SU-DHL-6 (cell line): ENCODE data around the gene ADM5.

Experiments used
- H2AFZ ChIP-seq: fragments of 200-600 bp; sonication (generic); 2 replicates; pipeline ENCODE4 v1.6.1; 2014; ENCODE audit warnings: low read depth, mild to moderate bottlenecking, moderate library complexity, mixed read lengths, antibody characterized with exemption, low read length; ENCODE audit not compliant: severe bottlenecking
- H3F3A ChIP-seq: fragments of 200-600 bp; shearing (Covaris generic); 2 replicates; pipeline ENCODE4 v1.6.0; 2016; ENCODE audit warnings: antibody characterized with exemption, mild to moderate bottlenecking; ENCODE audit not compliant: insufficient read depth
- H3K27ac ChIP-seq: fragments of 200-600 bp; sonication (generic); 2 replicates; pipeline ENCODE4 v1.5.1; 2016; ENCODE audit warnings: low read depth, mild to moderate bottlenecking, low read length, moderate library complexity, mixed read lengths
- H3K27me3 ChIP-seq: fragments of 200-600 bp; sonication (generic), shearing (Covaris generic); 2 replicates; pipeline ENCODE4 v1.6.0; 2014; ENCODE audit warnings: mild to moderate bottlenecking, low read length
- H3K36me3 ChIP-seq: fragments of 200-600 bp; sonication (generic); 2 replicates; pipeline ENCODE4 v1.6.1; 2014; ENCODE audit warnings: mild to moderate bottlenecking, low read length, mixed read lengths
- H3K4me2 ChIP-seq: fragments of 300-600, 200-600 bp; shearing (Covaris generic), sonication (generic); 2 replicates; pipeline ENCODE4 v1.6.0; 2014; ENCODE audit warnings: low read length, low read depth, mild to moderate bottlenecking; ENCODE audit not compliant: poor library complexity, severe bottlenecking
- H3K4me3 ChIP-seq: fragments of 200-600 bp; sonication (generic); 2 replicates; pipeline ENCODE4 v1.5.1; 2014; ENCODE audit warnings: antibody characterized with exemption, low read length, mild to moderate bottlenecking, mixed read lengths; ENCODE audit not compliant: insufficient read depth, poor library complexity, severe bottlenecking
- H3K79me2 ChIP-seq: fragments of 200-600 bp; sonication (generic); 2 replicates; pipeline ENCODE4 v1.6.1; 2014; ENCODE audit warnings: mild to moderate bottlenecking, low read length, moderate library complexity; ENCODE audit not compliant: insufficient read depth
- H3K9ac ChIP-seq: fragments of 200-600 bp; sonication (generic); 2 replicates; pipeline ENCODE4 v1.7.0; 2014; ENCODE audit warnings: mild to moderate bottlenecking, low read length
- H3K9me2 ChIP-seq: fragments of 200-600 bp; sonication (generic); replicated peaks from 2 replicates; pipeline ENCODE4 v1.6.1; 2014; ENCODE audit warnings: low read length; ENCODE audit not compliant: insufficient read depth
- H3K9me3 ChIP-seq: fragments of 200-600 bp; sonication (generic); 2 replicates; pipeline ENCODE4 v1.6.1; 2014; ENCODE audit warnings: low read length, mixed read lengths; ENCODE audit not compliant: insufficient read depth
- H4K20me1 ChIP-seq: fragments of 200-600 bp; sonication (generic); 2 replicates; pipeline ENCODE4 v1.6.1; 2014; ENCODE audit warnings: low read depth, mild to moderate bottlenecking, antibody characterized with exemption, low read length, moderate library complexity, mixed read lengths
- CTCF ChIP-seq: fragments of 200-600 bp; sonication (generic); IDR thresholded peaks from one replicate; pipeline ENCODE4 v1.5.1; 2017; ENCODE audit warnings: antibody characterized with exemption, mild to moderate bottlenecking, low read length, moderate library complexity; ENCODE audit not compliant: insufficient read depth, poor library complexity, severe bottlenecking
- EZH2phosphoT487 ChIP-seq: fragments of 200-600 bp; sonication (generic), shearing (Covaris generic); conservative IDR thresholded peaks from 2 replicates; pipeline ENCODE4 v1.6.1; 2018; ENCODE audit warnings: mild to moderate bottlenecking, antibody characterized with exemption, low read length, moderate library complexity, mixed read lengths

The ADM5 gene

GRCh38 chr19:49664171-49665035, 25.0 kb upstream of the ADM5 start:
- Histone ChIP-seq H3K9ac (peak overlapping the region; percentile 90), H3K4me3 (peak overlapping the region; percentile 96), H3K9me3 (no peaks in the 10 kb centered on the region), H3K4me2 (peak overlapping the region; percentile 80), H3K27me3 (no peaks in the 10 kb centered on the region), H3K27ac (peak overlapping the region; percentile 90), H3K9me2 (no peaks in the 10 kb centered on the region), H3F3A (0 out of 2 replicates have a peak, but pooled peaks cover 5% of the 10 kb centered on the region), H3K79me2 (peaks cover 44% of the 10 kb centered on the region), H4K20me1 (no peaks in the 10 kb centered on the region), H2AFZ (no peak overlapping the region), H3K36me3 (0 out of 2 replicates have a peak, but pooled peaks cover 3% of the 10 kb centered on the region)
- TF ChIP-seq CTCF (no peak), EZH2phosphoT487 (no peak)

- no peaks in the 10 kb centered on the region for H4K20me1 ChIP-seq
- peak overlapping the region; percentile 90 for H3K9ac ChIP-seq
- no peak overlapping the region for H2AFZ ChIP-seq
- no peak for TF ChIP-seq CTCF
- TF ChIP-seq EZH2phosphoT487, result no peak
- H3K27ac ChIP-seq, result peak overlapping the region; percentile 90
- H3K9me2 ChIP-seq, result no peaks in the 10 kb centered on the region
- H3K36me3 ChIP-seq, result 0 out of 2 replicates have a peak, but pooled peaks cover 2% of the 10 kb centered on the region
- no peaks in the 10 kb centered on the region for H3K9me3 ChIP-seq
- peak overlapping the region; percentile 80 for H3K4me2 ChIP-seq
- H3K27me3 ChIP-seq, result no peaks in the 10 kb centered on the region
- H3K79me2 ChIP-seq, result peaks cover 44% of the 10 kb centered on the region
- H3F3A ChIP-seq, result 0 out of 2 replicates have a peak, but pooled peaks cover 4% of the 10 kb centered on the region
- peak overlapping the region; percentile 96 for H3K4me3 ChIP-seq
These were observed 24.4 kb upstream of the ADM5 start for GRCh38 chr19:49665036-49665350.

GRCh38 chr19:49665351-49666119, 23.9 kb upstream of the ADM5 start, which contains the start of the genes BCL2L12 and IRF3:
TSS of gene BCL2L12 (plus strand) at chr19:49665933. CDS start at chr19:49666693, 760 bp downstream.
TSS of gene IRF3 (minus strand) at chr19:49665857. CDS start at chr19:49664838, 1,019 bp downstream.
- H3K27ac ChIP-seq, result peak within 1 kb of the TSS; percentile 90
- H3K9me2 ChIP-seq, result no peaks in the 10 kb centered on the region
- no peaks in the 10 kb centered on the region for H3F3A ChIP-seq
- H3K36me3 ChIP-seq, result no peaks in the 10 kb centered on the region
- H3K4me3 ChIP-seq, result peak within 1 kb of the TSS; percentile 96
- H3K27me3 ChIP-seq, result no peaks in the 10 kb centered on the region
- peak within 1 kb of the TSS; percentile 50 for H2AFZ ChIP-seq
- TF ChIP-seq CTCF (no peak), EZH2phosphoT487 (no peak)
- H3K79me2 ChIP-seq, result peaks cover 44% of the 10 kb centered on the region
- H3K4me2 ChIP-seq, result peak within 1 kb of the TSS; percentile 96
- H3K9ac ChIP-seq, result peak within 1 kb of the TSS; percentile 90
- no peaks in the 10 kb centered on the region for H3K9me3 ChIP-seq
- no peaks in the 10 kb centered on the region for H4K20me1 ChIP-seq
